Bone marrow (tissue), 2 donors: ENCODE results near the gene GSTP1.
"Not testable (repeated sequence)": the region's sequence is repeated elsewhere in the genome, so short reads cannot be mapped to it uniquely, and the experiment has no call there.

Experiments used
- DNase-seq, 2 donors: peaks; one replicate each; lab custom pipeline; 2025; lab: John Stamatoyannopoulos, UW

GSTP1 gene

DNA sequence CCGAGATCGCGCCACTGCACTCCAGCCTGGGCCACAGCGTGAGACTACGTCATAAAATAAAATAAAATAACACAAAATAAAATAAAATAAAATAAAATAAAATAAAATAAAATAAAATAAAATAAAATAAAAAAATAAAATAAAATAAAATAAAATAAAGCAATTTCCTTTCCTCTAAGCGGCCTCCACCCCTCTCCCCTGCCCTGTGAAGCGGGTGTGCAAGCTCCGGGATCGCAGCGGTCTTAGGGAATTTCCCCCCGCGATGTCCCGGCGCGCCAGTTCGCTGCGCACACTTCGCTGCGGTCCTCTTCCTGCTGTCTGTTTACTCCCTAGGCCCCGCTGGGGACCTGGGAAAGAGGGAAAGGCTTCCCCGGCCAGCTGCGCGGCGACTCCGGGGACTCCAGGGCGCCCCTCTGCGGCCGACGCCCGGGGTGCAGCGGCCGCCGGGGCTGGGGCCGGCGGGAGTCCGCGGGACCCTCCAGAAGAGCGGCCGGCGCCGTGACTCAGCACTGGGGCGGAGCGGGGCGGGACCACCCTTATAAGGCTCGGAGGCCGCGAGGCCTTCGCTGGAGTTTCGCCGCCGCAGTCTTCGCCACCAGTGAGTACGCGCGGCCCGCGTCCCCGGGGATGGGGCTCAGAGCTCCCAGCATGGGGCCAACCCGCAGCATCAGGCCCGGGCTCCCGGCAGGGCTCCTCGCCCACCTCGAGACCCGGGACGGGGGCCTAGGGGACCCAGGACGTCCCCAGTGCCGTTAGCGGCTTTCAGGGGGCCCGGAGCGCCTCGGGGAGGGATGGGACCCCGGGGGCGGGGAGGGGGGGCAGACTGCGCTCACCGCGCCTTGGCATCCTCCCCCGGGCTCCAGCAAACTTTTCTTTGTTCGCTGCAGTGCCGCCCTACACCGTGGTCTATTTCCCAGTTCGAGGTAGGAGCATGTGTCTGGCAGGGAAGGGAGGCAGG is at the start of gene GSTP1:
Gene GSTP1, plus strand, starts transcription at position 566 of the 958 bp plus-strand sequence. Its CDS starts 32 bp downstream, at position 598.
- DNase-seq, result peak; percentile 60 to 77

DNA sequence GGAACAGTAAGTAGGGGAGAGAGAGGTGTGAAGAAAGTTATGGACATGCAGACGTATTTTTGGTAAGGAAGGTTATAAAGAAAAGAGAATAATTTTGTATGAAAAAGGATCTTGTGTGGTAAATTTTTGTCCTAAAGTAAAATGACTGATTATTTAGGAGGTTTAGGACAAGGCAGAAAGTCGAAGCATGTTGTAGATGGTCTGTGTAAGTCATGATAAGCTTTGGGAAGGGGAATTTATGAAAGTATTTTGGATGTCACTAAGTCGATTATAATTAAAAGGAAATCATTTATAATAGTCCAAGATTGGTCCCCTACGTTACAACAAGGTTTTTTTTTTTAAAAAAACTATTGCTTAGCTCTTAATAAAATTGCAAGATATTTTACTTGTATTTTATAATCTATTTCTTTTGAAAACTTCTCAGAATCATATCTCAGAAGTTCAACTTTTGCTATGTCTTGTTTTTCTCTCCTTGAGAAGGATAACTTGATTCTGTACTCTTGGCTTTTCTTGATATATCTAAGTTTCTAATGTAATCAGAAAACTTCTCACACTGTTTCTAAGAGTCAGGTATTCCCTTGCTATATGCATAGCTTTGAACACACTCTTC is 49.4 kb upstream of the GSTP1 start:
- DNase-seq, result no peak

DNA sequence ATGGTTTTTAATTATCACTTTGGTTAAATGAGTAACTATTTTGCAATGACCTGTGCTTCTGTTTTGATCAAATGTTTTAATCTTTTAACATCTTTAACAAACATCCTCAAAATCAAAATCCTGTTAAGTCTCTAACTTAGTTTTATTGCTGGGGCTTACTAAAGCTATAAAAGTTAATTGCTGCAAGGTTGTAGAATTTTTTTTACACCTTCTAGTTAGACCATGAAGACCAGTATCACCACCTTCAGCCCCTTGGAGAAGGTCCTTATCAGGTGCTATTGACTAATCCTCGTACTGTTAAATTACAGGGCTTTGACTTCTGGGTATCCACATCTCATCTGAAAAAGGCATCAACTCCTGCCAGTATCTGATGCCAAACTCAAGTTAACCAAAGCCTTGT is 48.1 kb upstream of the GSTP1 start:
- DNase-seq, result no peak

GRCh38 chr11:67538306-67538705 is 45.3 kb upstream of the GSTP1 start:
- no peak for DNase-seq

GRCh38 chr11:67538823-67539505 is 44.6 kb upstream of the GSTP1 start:
- no peak for DNase-seq

DNA sequence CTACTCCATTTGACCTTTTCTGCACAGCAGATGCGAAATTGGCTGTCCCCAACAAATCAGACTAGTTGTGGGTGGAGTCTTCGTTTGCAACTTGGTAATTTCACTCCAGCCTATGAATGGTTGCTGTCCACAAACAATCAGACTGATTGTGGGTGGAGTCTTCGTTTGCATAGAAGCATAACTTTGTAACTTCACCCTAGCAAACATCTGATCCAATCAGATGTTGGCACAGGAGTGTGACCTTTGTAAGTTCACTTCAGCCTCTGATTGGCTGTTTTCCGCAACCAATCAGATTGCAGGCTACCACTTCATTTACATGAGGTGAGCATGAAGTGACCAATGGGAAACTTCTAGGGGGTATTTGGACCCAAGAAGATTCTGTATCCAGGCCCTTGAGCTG is 44.1 kb upstream of the GSTP1 start:
- DNase-seq, result no peak

DNA sequence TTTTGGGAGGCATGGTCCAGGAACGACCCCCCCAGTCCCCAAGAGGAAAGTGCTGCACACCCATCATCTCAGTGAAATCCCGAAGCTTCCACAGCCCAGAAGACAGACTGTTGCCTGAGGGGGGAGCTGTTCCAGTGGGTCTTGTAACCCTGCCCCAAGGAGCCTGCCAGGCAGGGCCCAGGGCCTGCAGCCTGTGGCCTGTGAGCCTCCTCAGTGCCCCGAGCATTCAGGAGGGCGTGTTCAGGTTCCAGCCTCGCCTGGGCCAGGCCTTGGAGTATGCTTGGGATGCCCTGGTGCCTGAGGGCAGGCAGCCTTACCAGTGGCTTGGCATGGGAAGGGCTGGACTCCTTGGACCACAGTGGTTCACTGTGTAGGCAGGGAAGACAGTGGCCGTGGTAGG is 42.4 kb upstream of the GSTP1 start:
- DNase-seq, result no peak

DNA sequence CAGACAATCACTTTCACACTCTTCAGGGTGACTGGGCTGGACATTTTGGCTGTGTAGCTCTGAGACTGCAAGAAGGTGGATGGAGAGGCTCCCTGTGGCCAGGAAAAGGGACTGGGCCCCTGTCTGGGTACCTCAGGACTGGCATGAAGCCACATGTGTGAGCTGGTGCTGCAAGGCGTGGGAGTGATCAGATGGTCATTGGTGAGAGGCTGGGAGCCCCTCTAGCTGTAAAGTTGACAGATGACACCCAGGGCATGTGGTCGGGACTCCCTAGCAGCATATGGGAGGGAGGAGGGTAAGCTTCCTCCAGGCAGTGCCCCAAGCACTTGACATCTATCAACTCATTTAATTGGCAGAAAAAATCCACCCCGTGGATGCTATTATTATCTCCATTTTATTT is 41.4 kb upstream of the GSTP1 start:
- DNase-seq, result no peak

- DNase-seq, result no peak
These were observed 40.6 kb upstream of the GSTP1 start for GRCh38 chr11:67542971-67543370.

DNA sequence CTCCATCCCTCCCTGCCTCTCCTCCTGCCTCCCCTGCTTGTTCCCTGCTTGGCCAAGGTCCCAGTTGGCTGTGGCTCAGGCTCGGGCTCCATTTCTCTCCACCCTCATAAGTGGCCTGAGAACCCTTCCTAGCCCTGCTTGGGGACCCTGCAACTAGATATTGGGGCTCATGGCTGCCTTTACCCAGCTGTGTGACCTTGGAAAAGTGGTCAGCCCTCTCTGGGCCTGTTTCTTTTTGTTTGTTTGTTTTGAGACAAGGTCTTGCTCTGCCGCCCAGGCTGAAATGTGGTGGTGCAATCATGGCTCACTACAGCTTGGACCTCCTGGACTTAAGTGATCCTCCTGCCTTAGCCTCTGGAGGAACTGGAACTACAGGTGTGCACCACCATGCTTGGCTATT is 40.0 kb upstream of the GSTP1 start:
- DNase-seq, result no peak

DNA sequence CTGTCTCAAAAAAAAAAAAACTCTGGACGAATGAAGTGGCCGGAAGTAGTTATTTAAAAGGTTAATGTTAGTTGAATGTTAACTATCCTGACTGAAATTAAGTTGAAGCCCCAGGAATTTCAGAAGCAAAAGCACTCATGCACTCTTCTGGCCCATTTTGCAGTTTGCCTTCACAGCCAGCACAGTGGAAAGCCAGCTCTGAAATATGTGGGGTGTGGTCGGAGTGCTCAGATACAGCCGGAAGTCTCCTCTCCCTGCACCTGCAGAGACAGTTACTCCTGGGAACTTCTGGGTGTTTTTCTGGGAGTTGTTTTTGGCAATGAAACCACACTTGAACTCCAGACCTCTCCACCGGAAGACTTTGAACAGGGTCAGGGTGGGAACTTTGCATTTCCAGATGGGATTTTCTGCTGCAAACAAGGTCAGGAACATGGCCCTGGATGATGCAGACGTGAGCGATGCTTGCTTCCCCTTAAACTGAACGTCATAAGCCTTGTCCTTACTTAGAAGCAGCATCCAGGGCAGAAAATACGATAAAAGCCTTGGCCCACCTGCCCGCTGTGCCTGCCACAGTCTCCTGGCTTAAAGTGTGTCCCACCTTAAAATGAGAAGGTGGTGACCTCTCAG is 38.9 kb upstream of the GSTP1 start:
- no peak for DNase-seq

DNA sequence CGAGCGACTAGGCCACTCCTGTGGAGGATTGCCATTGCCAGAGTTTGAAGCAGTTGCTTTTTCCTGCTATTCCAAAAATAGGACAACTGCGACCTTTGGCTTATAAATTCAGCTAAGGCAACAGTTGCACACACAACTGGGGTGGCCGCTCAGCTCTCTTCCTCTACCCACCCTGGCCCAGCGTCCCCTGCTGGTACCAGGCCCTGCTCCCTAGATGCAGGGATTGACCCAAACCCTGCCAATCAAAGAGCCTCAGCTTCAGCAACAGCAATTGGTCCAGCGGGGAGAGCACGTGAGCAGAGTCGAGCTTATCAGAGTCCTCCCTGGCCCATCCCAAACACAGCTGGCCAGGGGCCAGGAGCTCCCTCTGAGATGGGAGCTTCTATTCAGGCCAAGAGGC is 38.3 kb upstream of the GSTP1 start:
- no peak for DNase-seq

DNA sequence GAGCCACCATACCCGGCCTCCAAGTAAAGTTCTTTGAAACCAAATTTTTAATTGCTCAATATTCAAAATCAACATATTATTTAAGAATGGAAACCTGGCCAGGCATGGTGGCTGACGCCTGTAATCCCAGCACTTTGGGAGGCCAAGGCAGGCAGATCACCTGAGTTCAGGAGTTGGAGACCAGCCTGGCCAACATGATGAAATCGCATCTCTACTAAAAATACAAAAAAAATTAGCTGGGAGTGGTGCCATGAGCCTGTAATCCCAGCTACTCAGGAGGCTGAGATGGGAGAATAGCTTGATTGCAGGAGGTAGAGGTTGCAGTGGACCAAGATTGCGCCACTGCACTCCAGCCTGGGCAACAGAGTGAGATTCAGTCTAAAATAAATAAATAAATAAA is 35.5 kb upstream of the GSTP1 start:
- DNase-seq, result not testable (repeated sequence)

DNA sequence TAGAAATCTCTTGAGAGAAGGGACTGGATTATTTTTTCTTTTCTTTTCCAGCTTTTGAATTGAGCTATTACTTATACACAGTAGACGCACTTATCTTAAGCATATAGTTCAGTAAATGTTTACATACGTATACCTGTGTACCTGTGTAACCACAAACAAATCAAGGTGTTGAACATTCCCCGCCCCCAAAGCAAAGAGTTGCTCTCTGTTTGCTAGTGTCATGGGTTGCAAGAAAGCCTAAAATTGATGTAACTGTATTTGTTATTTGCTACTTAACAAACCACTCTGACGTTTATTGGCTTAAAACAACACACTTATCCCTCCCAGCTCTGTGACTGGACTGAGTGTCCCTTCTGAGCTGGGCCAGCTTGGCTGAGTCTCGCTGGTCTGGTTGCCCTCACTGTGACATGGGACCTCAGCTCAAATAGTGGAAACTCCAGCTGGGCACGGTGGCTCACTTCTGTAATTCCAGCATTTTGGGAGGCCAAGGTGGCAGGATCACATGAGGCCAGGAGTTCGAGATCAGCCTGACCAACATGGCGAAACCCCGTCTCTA is 35.0 kb upstream of the GSTP1 start:
- DNase-seq, result no peak

GRCh38 chr11:67551127-67551526 is 32.5 kb upstream of the GSTP1 start:
- DNase-seq, result no peak

- DNase-seq, result not testable (repeated sequence)
These were observed 31.9 kb upstream of the GSTP1 start for GRCh38 chr11:67551697-67552096.

DNA sequence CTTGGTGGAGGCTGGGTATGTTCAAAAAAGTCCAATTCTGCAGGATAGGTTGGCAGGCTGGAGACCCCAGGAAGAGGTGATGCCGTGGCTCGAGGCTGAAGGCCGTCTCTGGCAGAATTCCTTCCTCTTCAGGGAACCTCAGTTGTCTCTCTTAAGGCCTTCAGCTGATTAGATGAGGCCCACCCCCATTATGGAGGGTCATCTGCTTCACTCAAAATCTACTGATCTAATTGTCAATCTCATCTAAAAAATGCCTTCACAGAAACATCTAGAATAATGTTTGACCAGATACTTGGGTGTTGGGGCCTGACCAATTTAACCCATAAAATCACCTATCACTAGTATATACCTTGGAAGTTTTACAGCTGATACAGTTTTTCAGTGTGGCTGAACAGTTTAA is 27.4 kb upstream of the GSTP1 start:
- DNase-seq, result no peak

- DNase-seq, result no peak
These were observed 25.4 kb upstream of the GSTP1 start for GRCh38 chr11:67558084-67558772.

- no peak for DNase-seq
These were observed 21.5 kb upstream of the GSTP1 start for GRCh38 chr11:67561971-67562619.

DNA sequence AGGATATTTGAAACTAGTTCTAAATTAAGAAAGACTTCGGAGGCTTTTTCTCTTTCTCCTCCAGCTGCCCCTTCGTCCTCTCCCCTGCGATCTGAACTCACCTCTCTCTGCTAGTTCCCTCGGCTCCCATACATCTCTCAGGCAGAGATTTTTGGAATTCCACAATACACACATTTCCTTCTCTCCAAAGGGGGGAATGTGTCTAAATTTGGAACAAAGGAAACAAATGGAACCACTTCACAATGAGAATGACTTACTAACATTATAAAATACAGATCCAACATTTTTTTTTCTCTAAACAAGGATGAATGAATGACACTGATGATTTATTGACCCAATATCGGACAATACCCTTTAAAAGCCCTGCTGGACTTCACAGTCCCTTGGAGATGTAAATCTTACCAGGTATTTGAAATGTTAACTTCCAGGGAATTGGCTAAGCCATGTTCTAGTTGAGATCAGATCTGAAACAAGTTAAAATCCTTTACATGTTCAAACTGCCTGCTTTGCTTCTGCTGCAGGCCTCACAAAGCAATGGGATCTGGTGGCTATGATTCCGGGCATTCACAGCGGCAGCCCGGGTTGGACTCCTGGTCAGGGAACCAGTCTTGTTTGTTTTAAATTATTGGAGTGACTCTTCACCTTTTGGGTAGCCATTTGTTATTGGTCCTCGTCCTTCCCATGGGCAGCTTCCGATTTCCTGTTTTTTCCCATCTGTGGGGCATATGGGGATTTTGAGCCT is 20.5 kb upstream of the GSTP1 start:
- DNase-seq, result no peak
